Astrocyte (in vitro differentiated cells and primary cell): ENCODE measurements around the gene ME1. TPM values are rescaled to one million over a fixed set of nuclear protein-coding genes. Genes with fewer than 3 reads are reported as not detected.
A peak's percentile ranks its signal among the peaks of the same experiment; 100 is the strongest.

Experiments used
- DNase-seq: peaks from one replicate; pipeline ENCODE4 v3.0.0-alpha.2; 2010; ENCODE audit warnings: low read depth
- FAIRE-seq: peaks from 2 replicates; lab custom pipeline; 2011; peaks lifted over from hg19 to GRCh38; lab: Jason Lieb, UNC
- H2AFZ ChIP-seq: 2 replicates; pipeline ENCODE4 v1.6.0; 2012; ENCODE audit warnings: low read depth, low read length, inconsistent platforms
- H3K27ac ChIP-seq: 2 replicates; pipeline ENCODE4 v1.5.1; 2011; ENCODE audit warnings: low read depth, low read length, inconsistent platforms
- H3K27me3 ChIP-seq: 2 replicates; pipeline ENCODE4 v1.6.0; 2011; ENCODE audit warnings: low read length, inconsistent platforms; ENCODE audit not compliant: insufficient read depth
- H3K36me3 ChIP-seq: 2 replicates; pipeline ENCODE4 v1.5.1; 2011; ENCODE audit warnings: low read length, inconsistent platforms; ENCODE audit not compliant: insufficient read depth
- H3K4me1 ChIP-seq: 2 replicates; pipeline ENCODE4 v1.5.1; 2011; ENCODE audit warnings: low read length, inconsistent platforms; ENCODE audit not compliant: insufficient read depth
- H3K4me2 ChIP-seq: 2 replicates; pipeline ENCODE4 v1.6.0; 2012; ENCODE audit warnings: low read length, inconsistent platforms
- H3K4me3 ChIP-seq: 2 replicates; pipeline ENCODE4 v1.5.1; 2011; ENCODE audit warnings: low read depth, mild to moderate bottlenecking, low read length, inconsistent platforms; ENCODE audit not compliant: insufficient read depth
- H3K79me2 ChIP-seq: 2 replicates; pipeline ENCODE4 v1.6.0; 2012; ENCODE audit warnings: mild to moderate bottlenecking, low read length, inconsistent platforms; ENCODE audit not compliant: insufficient read depth
- H3K9ac ChIP-seq: 2 replicates; pipeline ENCODE4 v1.6.0; 2012; ENCODE audit warnings: mild to moderate bottlenecking, low read length, inconsistent platforms
- H3K9me3 ChIP-seq: 2 replicates; pipeline ENCODE4 v1.5.1; 2012; ENCODE audit warnings: low read depth, mild to moderate bottlenecking, low read length, inconsistent platforms; ENCODE audit not compliant: insufficient read depth
- H4K20me1 ChIP-seq: 2 replicates; pipeline ENCODE4 v1.6.0; 2012; ENCODE audit warnings: low read length, inconsistent platforms; ENCODE audit not compliant: insufficient read depth
- H3K27ac Mint-ChIP-seq: one replicate; pipeline ENCODE4 v1.8.0; 2021; ENCODE audit warnings: mild to moderate bottlenecking, mixed read lengths; ENCODE audit not compliant: unreplicated experiment
- H3K27me3 Mint-ChIP-seq: one replicate; pipeline ENCODE4 v1.8.0; 2021; ENCODE audit warnings: low read depth, mixed read lengths; ENCODE audit not compliant: unreplicated experiment
- H3K36me3 Mint-ChIP-seq: one replicate; pipeline ENCODE4 v1.8.0; 2021; ENCODE audit warnings: low read depth, mixed read lengths; ENCODE audit not compliant: unreplicated experiment
- H3K4me1 Mint-ChIP-seq: one replicate; pipeline ENCODE4 v1.8.0; 2021; ENCODE audit warnings: low read depth, mixed read lengths; ENCODE audit not compliant: unreplicated experiment
- H3K4me3 Mint-ChIP-seq: one replicate; pipeline ENCODE4 v1.8.0; 2021; ENCODE audit warnings: mild to moderate bottlenecking, moderate library complexity, mixed read lengths; ENCODE audit not compliant: unreplicated experiment
- H3K9me3 Mint-ChIP-seq: one replicate; pipeline ENCODE4 v1.8.0; 2021; ENCODE audit warnings: mild to moderate bottlenecking, mixed read lengths; ENCODE audit not compliant: unreplicated experiment
- CTCF ChIP-seq: IDR thresholded peaks from 2 replicates; pipeline ENCODE4 v1.5.1; 2011; ENCODE audit warnings: low read depth, mild to moderate bottlenecking, inconsistent platforms, low read length, moderate library complexity; ENCODE audit not compliant: insufficient read depth
- EZH2 ChIP-seq: IDR thresholded peaks from 2 replicates; pipeline ENCODE4 v1.6.1; 2012; ENCODE audit warnings: mild to moderate bottlenecking, low read length, inconsistent platforms; ENCODE audit not compliant: insufficient read depth
- total RNA-seq: library from RNA; stranded (reverse); gene quantifications from 2 replicates; pipeline ENCODE4 v1.2.1, GENCODE V29; 2021

The ME1 gene
- total RNA-seq, 1 donor from 2014 or later, result 38.5 TPM

- Histone ChIP-seq H3K4me3 (no peak overlapping the region), H3K27ac (no peak overlapping the region), H2AFZ (no peak overlapping the region), H3K4me1 (no peaks in the 10 kb centered on the region), H3K79me2 (no peaks in the 10 kb centered on the region), H3K36me3 (no peaks in the 10 kb centered on the region), H4K20me1 (no peaks in the 10 kb centered on the region), H3K27me3 (no peaks in the 10 kb centered on the region), H3K9me3 (no peaks in the 10 kb centered on the region), H3K4me2 (no peak overlapping the region), H3K9ac (no peak overlapping the region)
- no peaks in the 10 kb centered on the region for H3K9me3 Mint-ChIP-seq
- no peak for TF ChIP-seq CTCF
- TF ChIP-seq EZH2, result no peak
- FAIRE-seq, result no peak
- H3K4me1 Mint-ChIP-seq, result peaks cover 8% of the 10 kb centered on the region
- H3K27ac Mint-ChIP-seq, result no peak overlapping the region
- no peaks in the 10 kb centered on the region for H3K36me3 Mint-ChIP-seq
- H3K4me3 Mint-ChIP-seq, result no peak overlapping the region
- no peaks in the 10 kb centered on the region for H3K27me3 Mint-ChIP-seq
- DNase-seq, result peak; percentile 2
These were observed 204.3 kb downstream of the ME1 start for GRCh38 chr6:83226517-83226916.

- FAIRE-seq, result no peak
- H4K20me1 ChIP-seq, result no peaks in the 10 kb centered on the region
These were observed 208.9 kb downstream of the ME1 start for GRCh38 chr6:83221889-83222479.

More at GRCh38 chr6:83221889-83222479, 208.9 kb downstream of the ME1 start:
- TF ChIP-seq EZH2 (no peak), CTCF (peak; percentile 52)
- Histone ChIP-seq H3K27ac (peak overlapping the region; percentile 7), H3K36me3 (no peaks in the 10 kb centered on the region), H3K79me2 (no peaks in the 10 kb centered on the region), H3K4me1 (no peaks in the 10 kb centered on the region), H3K4me2 (no peak overlapping the region), H3K9me3 (no peaks in the 10 kb centered on the region), H2AFZ (no peak overlapping the region), H3K4me3 (no peak overlapping the region), H3K27me3 (no peaks in the 10 kb centered on the region), H3K9ac (no peak overlapping the region)
- Mint-ChIP-seq H3K4me1 (peaks cover 12% of the 10 kb centered on the region), H3K9me3 (no peaks in the 10 kb centered on the region), H3K27ac (peak overlapping the region; percentile 15), H3K36me3 (peaks cover 4% of the 10 kb centered on the region), H3K4me3 (no peak overlapping the region), H3K27me3 (no peaks in the 10 kb centered on the region)
- DNase-seq, result peak; percentile 20
